Keratinocyte (primary cell): ENCODE measurements around the gene CRADD.

Experiments used
- CTCF ChIP-seq, 3 experiments: IDR thresholded peaks in 1 of 3; conservative IDR thresholded peaks in 1 of 3; optimal IDR thresholded peaks in 1 of 3; 2 replicates in 2 of 3; 3 replicates in 1 of 3; pipeline versions ENCODE3 to v1.5.1; 2011; ENCODE audit warnings: low read length in 3 of 3, mild to moderate bottlenecking in 3 of 3, moderate library complexity in 2 of 3, control low read depth in 1 of 3, inconsistent platforms in 1 of 3; ENCODE audit not compliant: insufficient read depth in 2 of 3; ENCODE audit errors: extremely low read depth in 1 of 3
- EZH2 ChIP-seq: IDR thresholded peaks from one replicate; pipeline ENCODE4 v1.6.1; 2012; ENCODE audit warnings: inconsistent platforms, mild to moderate bottlenecking, low read length, moderate library complexity

GRCh38 chr12:93883436-93884154 lies 206.4 kb downstream of the CRADD start:
- TF ChIP-seq CTCF (optimal IDR thresholded peaks at IDR 0.05 in 1 of 3, IDR thresholded peaks at IDR 0.05 in 1 of 3, conservative IDR thresholded peaks at IDR 0.05 in 1 of 3; ENCODE audit: extremely low read depth in 1 of 3, insufficient read depth in 2 of 3, low read length in 3 of 3) = no peak
- TF ChIP-seq EZH2 = no peak
